Stimulated activated CD4-positive, alpha-beta T cell treated with anti-CD3 and anti-CD28 coated beads, Interleukin-2, amount 100 ng/mL, for 4 hours (primary cell): Measurements from ENCODE around the gene PRPF39.
A peak's percentile ranks its signal among the peaks of the same experiment; 100 is the strongest.
"Not testable (repeated sequence)": the region's sequence is repeated elsewhere in the genome, so short reads cannot be mapped to it uniquely, and the experiment has no call there.

Source experiments
- DNase-seq: peaks from one replicate; pipeline ENCODE4 v3.0.0-alpha.2; 2020; ENCODE audit warnings: low read depth

Gene PRPF39

GRCh38 chr14:45081096-45081495, 2.8 kb upstream of the PRPF39 start:
- DNase-seq = not testable (repeated sequence)

- no peak for DNase-seq
Observed at GRCh38 chr14:45082420-45082819, 1.5 kb upstream of the PRPF39 start.

GRCh38 chr14:45083617-45083975, 320 bp upstream of the PRPF39 start:
- no peak for DNase-seq

- DNase-seq = no peak
Observed at GRCh38 chr14:45084946-45085346, 1.0 kb downstream of the PRPF39 start.

GRCh38 chr14:45089813-45090212, 5.9 kb downstream of the PRPF39 start:
- peak; percentile 14 for DNase-seq

GRCh38 chr14:45091710-45092109, 7.8 kb downstream of the PRPF39 start:
- DNase-seq = no peak

GRCh38 chr14:45094275-45094674, 10.4 kb downstream of the PRPF39 start:
- DNase-seq = no peak

GRCh38 chr14:45095143-45095542, 11.2 kb downstream of the PRPF39 start:
- DNase-seq = no peak

GRCh38 chr14:45096218-45096617, 12.3 kb downstream of the PRPF39 start:
- DNase-seq = no peak

- no peak for DNase-seq
Observed at GRCh38 chr14:45103806-45104205, 19.9 kb downstream of the PRPF39 start.

- no peak for DNase-seq
Observed at GRCh38 chr14:45104561-45104960, 20.6 kb downstream of the PRPF39 start.

- DNase-seq = no peak
Observed at GRCh38 chr14:45112896-45113781, 29.2 kb downstream of the PRPF39 start.

- DNase-seq = no peak
Observed at GRCh38 chr14:45114327-45114726, 30.4 kb downstream of the PRPF39 start.

GRCh38 chr14:45118594-45118993, 34.7 kb downstream of the PRPF39 start:
- DNase-seq = no peak

- no peak for DNase-seq
Observed at GRCh38 chr14:45120096-45120495, 36.2 kb downstream of the PRPF39 start.

- no peak for DNase-seq
Observed at GRCh38 chr14:45123271-45123670, 39.4 kb downstream of the PRPF39 start.

GRCh38 chr14:45125754-45126153, 41.8 kb downstream of the PRPF39 start:
- no peak for DNase-seq

- no peak for DNase-seq
Observed at GRCh38 chr14:45128963-45129629, 45.2 kb downstream of the PRPF39 start.

GRCh38 chr14:45133683-45134050, 49.8 kb downstream of the PRPF39 start:
- no peak for DNase-seq

- peak; percentile 96 for DNase-seq
Observed at GRCh38 chr14:45134051-45134958, 50.4 kb downstream of the PRPF39 start, which contains the start of gene FKBP3. FKBP3 (minus strand) TSS chr14:45134481; CDS start chr14:45134456, 25 bp downstream.

- no peak for DNase-seq
Observed at GRCh38 chr14:45135156-45135555, 51.2 kb downstream of the PRPF39 start.

- DNase-seq = peak; percentile 74
Observed at GRCh38 chr14:45135659-45136395, 51.9 kb downstream of the PRPF39 start, which contains the start of gene FANCM. FANCM (plus strand) TSS chr14:45135930; CDS start chr14:45136032, 102 bp downstream.
